Measurements from ENCODE around the gene STAC2.

The STAC2 gene

DNA sequence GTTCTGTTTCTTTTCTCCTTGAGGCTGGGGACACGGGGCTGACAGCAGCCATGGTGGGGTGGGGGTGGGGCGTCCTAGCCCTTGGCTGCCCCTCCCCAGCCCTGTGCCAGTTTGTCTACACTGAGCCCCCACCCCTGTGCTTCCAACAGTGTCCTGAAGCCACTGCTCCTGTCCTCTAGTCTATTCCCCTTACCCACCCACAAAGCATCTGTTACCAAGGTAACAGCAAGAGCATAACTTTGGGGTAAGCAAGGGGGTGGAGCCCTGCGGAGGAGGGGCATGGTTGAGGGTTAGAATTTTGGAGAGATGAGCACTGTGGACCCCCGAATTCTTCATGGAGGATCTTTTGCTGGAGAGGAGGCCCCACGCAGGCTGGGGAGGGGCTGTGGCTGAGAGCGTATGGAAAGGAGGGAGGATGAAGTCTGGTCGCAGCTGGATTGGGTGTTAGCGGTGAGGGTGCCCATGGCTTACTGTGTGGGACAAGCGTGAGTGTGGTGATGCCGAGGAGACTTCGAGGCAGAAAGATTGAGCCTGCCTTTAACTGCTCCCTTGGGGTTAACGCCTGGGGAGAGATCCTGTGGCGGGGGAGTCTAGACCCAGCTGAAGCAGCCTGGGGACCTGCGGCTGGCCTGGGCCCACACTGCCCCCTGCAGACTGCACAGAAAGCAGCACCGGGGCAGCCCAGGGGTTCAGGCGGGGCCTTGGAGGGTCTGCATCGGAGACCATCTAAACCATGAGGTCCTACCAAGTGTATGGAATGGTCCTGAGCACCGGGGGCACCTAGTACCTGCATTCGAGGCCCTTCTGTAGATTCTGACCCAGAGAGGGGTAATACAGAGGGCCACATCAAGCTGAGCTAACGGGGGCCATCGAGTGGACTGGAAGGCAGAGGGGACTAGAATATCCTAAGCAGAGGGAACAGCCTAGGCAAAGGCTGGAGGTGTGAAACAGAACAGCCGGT lies 6.1 kb upstream of the STAC2 start:
- peak; percentile 86 for DNase-seq (ENCODE audit: low spot score)

GRCh38 chr17:39231091-39231561 lies 5.4 kb upstream of the STAC2 start:
- peak; percentile 45 for DNase-seq (ENCODE audit: low spot score)

- DNase-seq (ENCODE audit: low spot score), result no peak
Observed at GRCh38 chr17:39230361-39230760, 4.6 kb upstream of the STAC2 start.

DNA sequence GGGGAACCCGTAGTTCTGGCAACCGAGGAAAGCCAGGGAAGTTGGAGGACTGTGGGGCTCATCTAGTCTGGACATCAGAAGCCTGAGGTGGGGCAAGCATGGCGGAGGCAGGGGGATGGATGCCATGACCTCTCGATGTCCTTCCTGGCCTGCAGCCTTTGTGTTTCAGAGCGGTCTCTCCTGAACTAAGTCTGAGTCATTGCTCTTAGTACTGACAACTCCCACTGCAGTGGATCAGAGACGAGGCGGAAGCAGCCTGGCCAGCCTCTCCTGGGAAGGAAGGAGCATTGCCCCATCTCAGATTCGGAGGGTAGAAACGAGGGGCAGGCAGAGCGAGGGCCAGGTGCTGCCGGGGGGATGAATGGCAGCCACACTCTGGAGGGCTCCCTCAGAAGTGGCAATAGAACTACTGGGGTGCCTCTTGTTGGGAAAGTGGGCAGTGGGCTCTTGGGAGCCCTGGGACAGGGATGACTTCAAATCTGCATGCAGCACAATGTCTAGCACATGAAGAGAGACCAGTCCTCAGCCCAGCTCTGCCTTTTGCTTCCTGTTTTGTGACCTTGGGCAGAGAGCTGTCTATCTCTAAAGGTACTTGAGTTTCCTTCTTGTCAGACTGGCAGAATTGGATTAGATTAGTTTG lies 3.6 kb upstream of the STAC2 start:
- DNase-seq (ENCODE audit: low spot score), result peak; percentile 62

DNA sequence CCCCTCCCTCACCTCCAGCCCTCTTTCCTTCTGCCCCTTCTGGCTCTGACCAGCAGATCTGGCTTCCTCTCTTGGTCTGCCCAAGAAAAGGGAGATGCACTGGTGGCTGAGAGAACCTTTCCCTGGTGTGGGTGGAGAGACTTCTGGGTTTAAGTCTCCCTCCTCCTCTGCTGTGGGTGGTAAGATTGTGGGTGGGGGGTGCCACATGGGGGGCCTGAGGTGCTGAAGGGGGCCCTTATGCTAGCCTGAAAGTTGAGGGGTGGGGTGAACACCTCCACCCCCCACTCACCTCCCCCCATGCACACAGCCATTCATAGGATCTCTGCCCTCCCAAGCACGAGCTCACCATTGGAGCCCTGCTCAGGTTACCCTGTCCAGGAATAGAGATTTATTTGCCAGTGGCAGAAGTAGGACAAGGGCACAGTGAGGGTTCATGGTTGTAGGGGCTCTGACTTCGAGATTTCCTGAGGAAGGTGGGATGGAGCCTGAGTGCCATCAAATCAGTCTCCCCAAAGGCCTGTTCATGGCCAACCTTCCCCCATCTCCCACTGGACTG lies 1.7 kb upstream of the STAC2 start:
- no peak for DNase-seq (ENCODE audit: low spot score)

- DNase-seq (ENCODE audit: low spot score), result peak; percentile 81
Observed at GRCh38 chr17:39225959-39226683, 376 bp upstream of the STAC2 start.

GRCh38 chr17:39224778-39225307 lies 902 bp downstream of the STAC2 start:
- DNase-seq (ENCODE audit: low spot score), result no peak

- no peak for DNase-seq (ENCODE audit: low spot score)
Observed at GRCh38 chr17:39223907-39224777, 1.6 kb downstream of the STAC2 start.

DNA sequence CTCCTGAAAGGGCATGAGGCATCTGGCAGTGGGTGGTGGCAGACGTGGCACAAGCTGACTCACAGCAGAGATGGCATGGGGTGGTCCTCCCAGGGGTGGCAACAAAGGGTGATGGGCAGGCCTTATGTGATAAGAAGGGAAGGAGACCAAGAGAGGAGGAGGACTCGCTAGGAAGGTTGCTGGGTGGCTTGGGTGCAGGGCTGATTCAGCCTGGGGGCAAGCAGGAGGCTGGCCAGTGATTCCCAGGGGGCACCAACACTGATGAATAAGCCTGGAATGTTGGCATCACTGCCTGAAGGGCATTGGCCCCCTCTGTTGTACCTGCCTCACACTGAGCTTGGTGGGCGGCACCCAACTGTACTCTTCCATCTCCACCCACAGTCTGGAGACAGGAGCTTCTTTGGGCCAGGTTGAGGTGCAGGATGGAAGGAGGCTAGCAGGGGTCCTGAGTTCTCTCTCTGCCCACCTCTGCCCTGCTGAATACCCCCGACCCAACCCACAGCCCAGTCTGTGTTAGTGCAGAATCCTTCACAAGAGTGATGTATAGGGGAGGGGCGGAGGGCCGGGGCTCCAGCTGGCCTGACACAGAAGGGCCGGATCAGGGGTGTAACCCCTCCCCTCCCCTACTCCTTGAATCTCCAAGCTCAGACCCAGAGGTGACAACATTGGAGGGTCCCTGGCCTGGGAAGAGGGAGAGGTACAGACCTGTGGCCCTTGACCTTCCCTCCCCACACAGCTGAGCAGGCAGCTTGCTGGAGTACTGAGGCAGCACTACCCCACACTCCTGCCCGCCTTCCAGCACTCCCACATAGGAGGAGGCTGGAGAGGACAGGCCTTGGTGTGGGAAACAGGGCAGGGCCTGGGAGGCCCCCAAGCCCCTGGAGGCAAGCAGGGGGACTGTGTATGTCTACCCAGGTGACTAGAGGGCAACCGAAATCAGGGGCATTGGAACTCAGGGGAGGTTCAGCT lies 2.6 kb downstream of the STAC2 start:
- no peak for DNase-seq (ENCODE audit: low spot score)

- DNase-seq (ENCODE audit: low spot score), result no peak
Observed at GRCh38 chr17:39222151-39222550, 3.6 kb downstream of the STAC2 start.

- DNase-seq (ENCODE audit: low spot score), result no peak
Observed at GRCh38 chr17:39221572-39221971, 4.2 kb downstream of the STAC2 start.

- DNase-seq (ENCODE audit: low spot score), result no peak
Observed at GRCh38 chr17:39219647-39220154, 6.0 kb downstream of the STAC2 start.

- DNase-seq (ENCODE audit: low spot score), result no peak
Observed at GRCh38 chr17:39218906-39219305, 6.8 kb downstream of the STAC2 start.

DNA sequence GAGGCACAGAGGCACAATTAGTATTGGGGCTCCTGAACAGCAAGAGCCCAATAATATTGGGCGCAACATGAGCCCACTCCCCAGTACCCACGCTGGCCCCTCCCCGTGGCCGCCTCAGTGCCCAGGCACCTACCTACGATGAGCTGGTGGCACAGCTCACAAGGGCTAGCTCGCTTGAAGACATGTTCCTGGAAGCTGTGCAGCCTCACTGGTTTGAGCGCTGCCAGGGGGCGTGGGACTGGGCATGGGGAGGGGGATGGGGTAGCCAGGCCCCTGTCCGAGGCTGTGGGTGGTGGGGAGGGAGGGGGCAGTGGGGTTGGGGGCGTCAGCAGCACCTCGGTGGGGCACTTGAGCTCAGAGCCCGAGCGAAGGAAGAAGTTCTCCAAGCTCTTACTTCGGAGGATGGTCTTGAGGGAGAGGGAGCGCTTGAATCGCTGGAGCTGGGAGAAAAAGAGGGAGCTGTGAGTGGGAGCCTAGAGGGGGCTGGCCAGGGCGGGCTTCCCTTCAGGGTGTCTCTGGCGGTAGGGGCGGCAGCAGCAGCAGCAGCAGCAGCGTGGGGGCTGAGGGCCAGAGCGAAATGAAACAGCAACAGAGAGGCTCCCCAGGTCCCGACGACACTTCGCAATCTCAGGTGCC lies 7.9 kb downstream of the STAC2 start:
- DNase-seq (ENCODE audit: low spot score), result no peak

GRCh38 chr17:39213852-39214251 lies 11.9 kb downstream of the STAC2 start:
- no peak for DNase-seq (ENCODE audit: low spot score)

GRCh38 chr17:39212841-39213480 lies 12.8 kb downstream of the STAC2 start:
- DNase-seq (ENCODE audit: low spot score), result no peak

GRCh38 chr17:39212195-39212810 lies 13.4 kb downstream of the STAC2 start:
- DNase-seq (ENCODE audit: low spot score), result no peak

DNA sequence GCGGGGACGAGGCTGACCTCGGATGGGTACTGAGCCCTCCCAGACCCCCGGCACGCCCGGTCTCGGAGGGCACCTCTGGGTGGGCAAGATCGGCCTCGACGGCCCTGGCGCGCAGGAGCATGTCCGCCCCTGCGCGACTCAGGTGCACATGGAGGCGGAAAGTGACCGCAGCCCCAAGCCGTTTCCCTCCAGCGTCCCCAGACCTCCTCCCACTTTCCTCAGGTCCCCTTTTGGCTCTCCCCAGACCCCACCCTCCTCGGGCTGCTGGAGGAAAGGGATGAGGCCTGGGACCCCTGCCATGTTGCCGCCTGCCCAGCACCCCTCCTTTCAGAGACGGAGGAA lies 15.7 kb downstream of the STAC2 start:
- DNase-seq (ENCODE audit: low spot score), result no peak
